ENCODE data around the gene USP3. TPM values are rescaled to one million over a fixed set of nuclear protein-coding genes. Genes with fewer than 3 reads are reported as not detected.

The USP3 gene
- total RNA-seq, 4 donors from 2014 or later: 74.0 to 90.9 (median 75.5) TPM

DNA sequence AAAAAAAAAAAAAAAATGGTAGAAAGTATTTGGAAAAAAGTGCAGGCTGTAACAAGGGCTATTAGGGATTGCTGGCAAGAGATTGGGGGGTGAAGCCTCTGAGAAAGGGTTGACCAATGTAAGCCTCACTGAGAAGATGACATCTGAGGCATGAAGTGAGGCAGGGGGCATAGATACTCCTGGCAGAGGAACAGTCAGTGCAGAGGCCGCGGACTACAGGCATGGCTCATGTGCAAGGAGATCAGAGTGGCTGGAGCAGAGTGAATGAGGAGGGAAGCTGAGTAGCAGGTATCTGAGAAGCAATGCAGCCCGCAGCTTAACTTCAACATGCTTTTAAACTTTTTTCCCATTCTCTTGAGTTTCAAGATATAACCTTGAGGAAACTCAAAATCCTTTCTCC lies 98.2 kb downstream of the USP3 start:
- TF ChIP-seq, protein P1, sequence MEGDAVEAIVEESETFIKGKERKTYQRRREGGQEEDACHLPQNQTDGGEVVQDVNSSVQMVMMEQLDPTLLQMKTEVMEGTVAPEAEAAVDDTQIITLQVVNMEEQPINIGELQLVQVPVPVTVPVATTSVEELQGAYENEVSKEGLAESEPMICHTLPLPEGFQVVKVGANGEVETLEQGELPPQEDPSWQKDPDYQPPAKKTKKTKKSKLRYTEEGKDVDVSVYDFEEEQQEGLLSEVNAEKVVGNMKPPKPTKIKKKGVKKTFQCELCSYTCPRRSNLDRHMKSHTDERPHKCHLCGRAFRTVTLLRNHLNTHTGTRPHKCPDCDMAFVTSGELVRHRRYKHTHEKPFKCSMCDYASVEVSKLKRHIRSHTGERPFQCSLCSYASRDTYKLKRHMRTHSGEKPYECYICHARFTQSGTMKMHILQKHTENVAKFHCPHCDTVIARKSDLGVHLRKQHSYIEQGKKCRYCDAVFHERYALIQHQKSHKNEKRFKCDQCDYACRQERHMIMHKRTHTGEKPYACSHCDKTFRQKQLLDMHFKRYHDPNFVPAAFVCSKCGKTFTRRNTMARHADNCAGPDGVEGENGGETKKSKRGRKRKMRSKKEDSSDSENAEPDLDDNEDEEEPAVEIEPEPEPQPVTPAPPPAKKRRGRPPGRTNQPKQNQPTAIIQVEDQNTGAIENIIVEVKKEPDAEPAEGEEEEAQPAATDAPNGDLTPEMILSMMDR (IDR thresholded peaks at IDR 0.05; ENCODE audit: low read depth): no peak

DNA sequence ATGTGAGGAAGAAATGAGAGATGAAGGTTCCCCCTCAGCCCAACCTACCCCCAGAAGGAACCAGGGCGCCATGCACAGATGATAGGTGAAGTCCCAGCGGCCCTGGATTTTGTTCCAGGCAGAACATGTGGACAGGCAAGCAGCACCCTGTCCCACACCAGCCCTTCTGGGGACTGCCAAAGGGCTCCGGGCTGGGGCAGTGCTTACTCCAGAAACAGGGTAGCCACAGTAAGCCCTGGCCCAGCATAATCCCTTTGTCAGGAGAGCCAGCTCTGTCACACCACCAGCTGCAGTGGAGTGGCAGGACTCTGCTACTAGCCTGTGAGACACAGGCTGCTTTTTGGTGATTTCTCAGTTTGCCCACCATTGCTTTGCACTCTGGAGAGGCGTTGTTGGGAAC lies 99.1 kb downstream of the USP3 start:
- TF ChIP-seq, protein P1 (IDR thresholded peaks at IDR 0.05; ENCODE audit: low read depth): no peak

DNA sequence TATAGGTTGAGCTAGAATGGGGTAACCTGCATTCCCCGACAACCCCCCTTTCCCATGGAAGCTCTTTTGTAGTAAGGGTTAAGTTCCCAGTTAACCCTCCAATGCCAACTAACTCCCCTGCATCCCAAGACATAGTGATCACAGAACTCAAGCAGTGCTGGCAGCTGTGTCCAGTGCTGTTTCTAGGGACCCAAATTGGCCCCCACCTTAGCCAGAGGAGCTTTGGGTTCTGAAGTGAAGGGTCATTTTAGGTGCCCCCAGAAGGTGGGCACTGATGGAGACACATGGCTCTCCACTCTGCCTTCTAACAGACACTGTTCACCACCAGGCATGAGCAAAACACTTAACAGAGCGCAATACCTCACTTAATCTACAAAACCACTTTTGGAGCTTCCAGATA lies 99.9 kb downstream of the USP3 start:
- TF ChIP-seq, protein P1 (IDR thresholded peaks at IDR 0.05; ENCODE audit: low read depth): no peak

DNA sequence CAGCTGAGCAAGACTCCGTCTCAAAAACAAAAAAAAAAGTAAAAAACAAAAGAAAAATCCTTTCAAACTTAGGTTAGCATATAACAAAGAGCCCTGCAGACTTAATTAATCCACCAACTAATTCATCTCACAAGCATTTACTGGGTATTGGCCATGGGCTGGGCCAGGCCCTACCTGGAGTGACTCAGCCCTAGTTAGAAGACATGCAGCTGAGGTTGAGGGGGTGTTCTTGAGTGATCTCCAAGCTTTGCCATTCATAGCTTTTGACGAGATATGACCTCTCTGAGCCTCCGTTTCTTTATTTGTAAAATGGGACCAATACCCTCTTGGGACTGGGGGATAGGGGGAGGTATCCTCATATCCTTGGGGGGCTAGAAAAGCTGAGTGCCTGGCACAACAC lies 100.6 kb downstream of the USP3 start:
- TF ChIP-seq, protein P1 (IDR thresholded peaks at IDR 0.05; ENCODE audit: low read depth): no peak

DNA sequence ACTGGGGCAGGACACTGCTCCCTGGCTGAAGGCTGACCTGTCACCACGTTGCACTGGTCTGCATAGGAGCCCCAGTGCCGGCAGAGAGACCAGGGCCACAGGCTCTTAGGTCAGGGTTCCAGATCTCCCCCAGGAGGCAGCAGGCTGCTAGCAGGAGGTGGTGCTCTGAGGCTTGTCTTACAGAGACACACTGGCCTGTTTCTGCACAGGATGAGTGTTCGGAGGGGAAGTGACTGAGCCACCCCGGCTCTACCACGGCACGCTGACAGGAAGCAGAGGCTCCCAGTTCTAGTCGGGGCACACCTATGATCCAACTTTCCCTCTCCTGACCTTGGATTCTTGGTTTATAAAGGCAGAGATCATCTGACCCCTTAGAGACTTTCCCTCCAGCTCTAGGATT lies 101.4 kb downstream of the USP3 start:
- TF ChIP-seq, protein P1 (IDR thresholded peaks at IDR 0.05; ENCODE audit: low read depth): no peak

DNA sequence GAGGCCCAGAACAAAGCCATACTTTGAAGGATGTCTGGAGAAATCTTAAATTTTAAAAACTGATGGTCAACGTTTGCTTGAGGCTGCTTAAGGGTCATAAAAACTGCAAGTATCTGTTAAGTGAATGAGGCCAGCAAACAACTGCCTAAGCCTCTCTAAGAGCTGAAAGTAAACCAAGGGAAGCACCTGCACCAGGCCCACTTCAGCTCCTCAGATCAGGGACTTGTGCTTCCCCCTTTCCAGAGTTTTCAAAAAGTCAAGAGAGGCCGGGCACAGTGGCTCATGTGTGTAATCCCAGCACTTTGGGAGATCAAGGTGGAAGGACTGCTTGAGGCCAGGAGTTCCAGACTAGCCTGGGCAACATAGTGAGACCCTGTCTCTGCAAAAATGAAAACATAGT lies 101.9 kb downstream of the USP3 start:
- TF ChIP-seq, protein P1 (IDR thresholded peaks at IDR 0.05; ENCODE audit: low read depth): no peak

DNA sequence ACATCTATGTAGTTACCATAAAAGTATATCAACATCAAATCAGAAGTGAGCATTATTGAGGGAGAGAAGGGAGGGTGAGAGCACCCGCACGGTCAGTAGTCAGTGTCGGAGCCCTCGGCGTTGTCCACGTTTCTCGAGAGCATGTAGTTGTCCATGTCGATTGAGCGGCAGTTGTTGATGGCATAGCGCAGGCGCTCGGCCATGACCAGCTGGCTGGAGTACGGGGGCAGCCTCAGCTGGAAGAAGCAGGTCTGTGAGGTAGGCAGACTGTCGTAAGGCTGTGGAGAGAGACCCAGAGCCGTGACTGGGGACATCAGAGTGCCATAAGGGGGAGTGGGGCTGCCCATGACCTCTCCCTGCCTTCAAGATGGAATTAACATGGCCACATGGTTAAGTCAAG lies 104.6 kb downstream of the USP3 start:
- TF ChIP-seq, protein P1 (IDR thresholded peaks at IDR 0.05; ENCODE audit: low read depth): no peak
